Activated CD4-positive, CD25-positive, alpha-beta regulatory T cell treated with anti-CD3 and anti-CD28 coated beads, Interleukin-2, amount 50 U/mL, for 72 hours (primary cell): ENCODE measurements around the gene PDE4B.
"Not testable (repeated sequence)": the region's sequence is repeated elsewhere in the genome, so short reads cannot be mapped to it uniquely, and the experiment has no call there.

Experiments used
- DNase-seq: peaks from one replicate; pipeline ENCODE4 v3.0.0; 2021

PDE4B gene

DNA sequence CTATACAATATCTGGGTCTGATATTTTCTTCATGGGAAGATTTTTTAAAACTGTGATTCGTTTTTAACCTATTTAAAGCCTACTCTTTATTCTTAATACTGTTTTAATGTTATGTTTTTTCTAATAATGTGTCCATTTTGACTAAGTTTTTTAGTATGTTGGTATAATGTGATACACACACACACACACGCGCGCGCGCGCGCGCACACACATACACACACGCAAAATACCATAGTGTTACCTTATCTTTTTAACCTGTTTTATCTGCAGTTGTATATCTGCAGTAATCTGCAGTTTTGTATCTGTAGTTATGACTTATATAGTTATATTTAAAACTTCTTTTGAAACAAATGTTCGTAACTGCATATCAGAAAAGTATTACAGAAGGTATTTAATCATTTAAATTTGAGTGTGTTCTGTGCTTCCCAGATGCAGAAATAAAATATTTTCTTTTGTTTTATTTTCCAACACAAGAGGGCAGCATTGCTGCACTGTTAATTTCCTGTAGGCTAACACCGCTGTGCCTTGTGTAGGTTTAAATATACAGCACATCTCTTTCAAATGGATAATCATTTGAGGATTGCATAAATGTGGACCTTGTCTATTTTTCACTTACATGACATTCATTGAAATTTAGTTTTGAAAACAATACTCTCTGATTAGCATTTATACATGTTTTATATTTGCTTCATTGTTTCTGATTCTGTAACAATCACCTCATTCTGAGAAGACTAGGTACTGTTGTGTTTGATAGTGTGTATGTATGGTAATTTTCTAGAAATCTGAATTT, 166.1 kb downstream of the PDE4B start:
- DNase-seq = no peak

GRCh38 chr1:65959896-65960567, 167.3 kb downstream of the PDE4B start:
- no peak for DNase-seq

DNA sequence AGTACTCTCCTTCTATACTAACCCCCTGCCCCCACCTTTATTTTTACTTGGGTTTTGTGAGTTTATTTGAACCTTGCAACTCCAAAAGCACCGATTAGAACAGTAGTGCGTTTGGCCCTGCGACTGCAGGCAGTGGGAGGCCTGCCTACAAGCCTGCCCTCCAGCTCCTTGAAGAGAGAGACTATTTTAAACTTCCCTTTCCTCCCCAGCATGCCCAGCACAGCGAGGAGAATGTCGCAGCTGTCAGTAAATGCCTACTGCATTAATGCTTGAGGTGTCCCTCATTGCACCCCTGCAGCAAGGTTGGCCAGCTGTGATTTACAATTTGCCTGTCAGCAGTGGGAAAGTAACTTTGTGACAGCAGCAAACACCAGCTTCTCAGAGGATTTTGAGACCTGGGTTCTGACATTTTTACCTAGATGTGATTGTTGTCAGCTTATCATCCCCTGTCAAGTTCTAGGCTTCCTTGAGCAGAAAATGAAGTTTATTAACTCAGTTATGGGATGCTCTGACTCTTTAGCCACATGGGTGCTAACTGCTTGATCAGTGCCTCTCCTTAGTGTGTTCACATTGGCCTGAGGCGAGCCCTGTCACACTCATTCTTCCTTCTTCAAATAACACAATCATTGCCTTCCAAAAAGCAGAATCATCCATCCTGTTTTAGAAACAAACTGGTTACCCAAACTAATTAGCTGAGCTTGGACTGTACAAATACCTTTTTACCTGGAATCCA, 170.6 kb downstream of the PDE4B start:
- no peak for DNase-seq

DNA sequence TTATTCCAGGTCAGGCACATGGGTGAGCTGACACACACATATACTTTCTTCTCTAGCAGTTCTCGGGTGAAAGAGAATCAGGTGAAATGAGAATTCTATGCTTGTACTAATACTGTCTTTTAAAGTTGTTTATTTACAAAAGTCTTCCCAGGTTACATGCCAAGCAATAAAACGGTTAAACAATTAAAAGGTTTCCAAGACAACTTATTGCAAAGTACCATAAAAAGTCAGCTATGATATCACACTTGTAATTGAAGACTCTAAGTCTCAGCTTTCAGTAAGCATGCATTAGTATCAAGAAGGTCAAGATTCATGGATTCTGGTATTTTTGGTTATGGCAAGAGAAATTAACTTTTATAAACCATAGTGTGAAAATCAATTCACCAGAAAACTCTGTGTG, 171.4 kb downstream of the PDE4B start:
- no peak for DNase-seq

DNA sequence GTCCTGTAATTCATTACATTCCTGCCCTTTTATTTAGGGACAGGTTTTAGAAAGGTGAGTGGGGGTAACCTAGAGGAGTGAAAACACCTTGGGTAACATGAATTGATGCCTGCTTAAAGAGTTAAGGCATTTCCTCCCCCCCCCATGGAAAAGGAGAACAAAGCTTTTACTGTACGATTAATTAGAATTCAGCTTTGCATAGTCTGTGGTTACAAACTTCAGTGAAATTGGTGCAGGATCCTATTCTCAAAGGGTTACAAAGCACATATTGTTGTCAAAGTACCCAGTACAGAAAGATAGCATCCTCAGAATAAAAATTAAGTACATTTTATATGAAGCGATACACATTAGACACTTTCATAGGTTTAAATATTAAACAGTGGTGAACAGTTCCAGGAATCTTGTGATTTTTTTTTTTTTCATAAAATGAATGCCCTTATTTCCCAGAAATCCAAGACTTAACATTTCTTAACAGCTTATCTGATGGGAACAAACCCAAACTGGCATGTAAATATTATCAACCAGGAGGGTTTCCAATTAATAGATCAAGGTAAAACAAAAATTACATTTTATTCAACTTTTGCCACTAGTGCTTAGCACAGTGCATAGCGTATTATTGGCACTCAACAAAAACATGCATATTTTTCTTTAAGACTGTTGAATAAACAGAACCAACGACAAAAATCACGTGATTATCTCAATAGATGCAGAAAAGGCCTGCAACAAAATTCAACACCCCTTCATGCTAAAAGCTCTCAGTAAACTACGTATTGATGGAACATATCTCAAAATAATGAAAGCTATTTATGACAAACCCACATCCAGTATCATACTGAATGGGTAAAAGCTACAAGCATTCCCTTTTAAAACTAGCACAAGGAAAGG, 172.7 kb downstream of the PDE4B start:
- no peak for DNase-seq

- DNase-seq = not testable (repeated sequence)
Measured at GRCh38 chr1:65967492-65967891, 174.8 kb downstream of the PDE4B start.

GRCh38 chr1:65971547-65971946, 178.9 kb downstream of the PDE4B start:
- no peak for DNase-seq

- no peak for DNase-seq
Measured at GRCh38 chr1:65975708-65976107, 183.0 kb downstream of the PDE4B start.

- no peak for DNase-seq
Measured at GRCh38 chr1:65979136-65980044, 186.7 kb downstream of the PDE4B start.

DNA sequence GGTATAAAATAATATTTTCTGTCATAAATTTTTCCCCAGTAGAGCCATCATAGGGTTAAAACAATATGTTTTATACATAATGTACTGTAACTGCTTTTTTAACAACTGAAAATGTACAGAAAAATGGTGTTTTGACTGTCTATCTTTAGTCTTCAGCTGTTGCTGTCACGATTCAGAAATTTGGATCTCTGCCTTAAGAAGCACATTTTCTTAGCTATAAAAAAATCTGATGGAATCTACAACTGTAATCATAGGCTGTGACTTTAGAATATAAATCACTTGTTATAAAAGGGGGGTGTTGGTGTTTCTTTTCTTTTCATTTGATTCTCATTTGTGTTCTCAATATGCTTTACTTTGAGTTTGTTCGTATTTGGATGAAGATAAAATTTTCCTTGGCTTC, 187.5 kb downstream of the PDE4B start:
- DNase-seq = no peak

DNA sequence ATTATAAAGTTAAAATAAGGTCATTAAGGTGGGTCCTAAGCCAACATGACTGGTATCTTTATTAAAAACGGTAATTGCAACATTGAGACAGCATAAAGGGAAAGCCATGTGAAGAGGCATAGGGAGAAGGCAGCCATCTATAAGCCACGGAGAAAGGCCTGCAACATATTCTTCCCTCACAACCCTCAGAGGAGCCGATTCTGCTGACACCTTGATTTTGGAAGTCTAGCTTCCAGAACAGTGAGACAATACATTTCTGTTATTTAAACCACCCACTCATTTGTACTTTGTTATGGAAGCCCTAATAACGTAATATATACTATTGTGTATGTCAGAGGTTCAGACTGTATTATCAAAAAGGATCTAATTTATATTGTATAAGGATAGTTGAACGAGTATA, 190.8 kb downstream of the PDE4B start:
- no peak for DNase-seq

DNA sequence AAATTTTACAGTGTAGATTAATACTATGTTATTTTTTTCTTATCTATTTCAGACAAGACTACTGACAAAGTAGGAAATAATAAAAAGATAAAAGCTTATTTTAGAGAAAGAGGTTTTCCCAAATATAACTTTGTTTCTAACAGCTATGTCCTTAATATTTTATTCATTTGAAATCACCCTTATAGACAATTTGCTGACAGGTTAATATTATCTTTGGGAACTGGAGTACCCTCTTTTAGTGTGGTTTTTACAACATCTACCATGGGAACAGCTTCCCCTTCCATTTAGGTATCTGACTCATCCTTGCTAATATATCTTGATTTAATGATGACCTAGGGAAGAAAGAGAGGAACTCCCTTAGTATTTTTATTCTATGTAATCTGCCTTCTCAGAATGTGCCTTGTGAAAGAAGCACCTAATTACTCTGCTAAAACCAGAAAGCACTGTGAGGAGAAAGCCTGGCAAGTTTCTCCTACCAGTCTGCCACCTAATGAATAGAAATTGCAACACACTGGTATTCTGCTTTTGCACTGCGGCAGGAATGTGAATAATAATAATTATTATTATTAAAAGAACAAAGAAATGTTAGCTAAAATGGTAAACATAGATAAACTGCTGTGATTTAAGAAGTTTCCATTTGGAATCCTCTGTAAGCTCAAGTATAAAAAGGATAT, 192.8 kb downstream of the PDE4B start:
- no peak for DNase-seq

- no peak for DNase-seq
Measured at GRCh38 chr1:65986146-65986545, 193.5 kb downstream of the PDE4B start.

GRCh38 chr1:65990161-65990560, 197.5 kb downstream of the PDE4B start:
- DNase-seq = no peak

DNA sequence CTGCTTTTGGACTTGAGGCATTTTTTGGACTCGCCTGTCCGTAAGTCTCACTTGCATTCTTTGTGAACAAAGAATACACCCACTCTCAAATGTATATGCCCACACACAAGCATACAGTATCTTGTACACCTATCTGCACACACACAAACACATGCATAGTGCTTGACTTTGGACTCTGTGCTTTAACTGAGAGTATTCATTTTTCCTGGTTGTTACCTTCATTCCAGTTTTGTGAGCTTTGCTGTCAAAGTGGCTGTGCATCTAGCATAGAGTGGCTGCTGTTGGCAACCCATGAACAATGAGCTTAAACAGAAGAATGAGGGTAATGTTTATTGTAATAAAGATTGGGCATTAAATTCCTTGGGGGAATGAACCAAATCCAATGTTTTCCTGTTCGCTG, 199.0 kb downstream of the PDE4B start:
- DNase-seq = no peak

- DNase-seq = no peak
Measured at GRCh38 chr1:65992165-65992821, 199.6 kb downstream of the PDE4B start.

DNA sequence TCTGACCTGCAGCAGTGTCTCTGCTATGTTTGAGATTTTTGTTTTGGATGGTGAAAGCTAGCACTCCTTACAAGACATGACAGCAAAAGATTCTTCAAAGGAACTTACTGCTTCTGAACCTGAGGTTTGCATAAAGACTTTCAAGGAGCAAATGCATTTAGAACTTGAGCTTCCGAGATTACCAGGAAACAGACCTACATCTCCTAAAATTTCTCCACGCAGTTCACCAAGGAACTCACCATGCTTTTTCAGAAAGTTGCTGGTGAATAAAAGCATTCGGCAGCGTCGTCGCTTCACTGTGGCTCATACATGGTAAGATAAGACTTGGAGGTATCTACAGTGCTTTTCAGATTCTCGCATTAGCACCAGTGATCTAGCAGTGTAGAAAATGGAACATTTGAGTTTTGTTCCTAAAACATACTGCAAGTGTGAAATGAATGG, 200.2 kb downstream of the PDE4B start:
- DNase-seq = no peak

DNA sequence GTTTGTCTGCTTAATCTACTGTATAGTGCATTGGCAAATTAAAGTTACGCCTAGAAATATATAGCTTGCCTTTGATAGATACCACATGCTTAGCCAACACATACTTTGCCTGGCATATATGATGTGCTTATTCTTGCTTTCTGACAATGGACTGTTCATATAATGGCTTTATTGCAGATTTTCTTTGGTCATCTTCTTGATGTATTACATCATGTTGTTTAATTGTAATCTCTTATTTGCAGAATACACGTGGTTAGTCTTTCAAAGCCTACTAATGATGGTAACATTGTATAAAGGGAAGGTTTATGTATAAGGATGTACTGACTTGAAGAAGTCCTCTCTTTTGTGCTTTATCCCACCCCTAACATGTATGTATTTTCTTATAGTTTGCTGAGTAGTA, 201.5 kb downstream of the PDE4B start:
- DNase-seq = no peak

DNA sequence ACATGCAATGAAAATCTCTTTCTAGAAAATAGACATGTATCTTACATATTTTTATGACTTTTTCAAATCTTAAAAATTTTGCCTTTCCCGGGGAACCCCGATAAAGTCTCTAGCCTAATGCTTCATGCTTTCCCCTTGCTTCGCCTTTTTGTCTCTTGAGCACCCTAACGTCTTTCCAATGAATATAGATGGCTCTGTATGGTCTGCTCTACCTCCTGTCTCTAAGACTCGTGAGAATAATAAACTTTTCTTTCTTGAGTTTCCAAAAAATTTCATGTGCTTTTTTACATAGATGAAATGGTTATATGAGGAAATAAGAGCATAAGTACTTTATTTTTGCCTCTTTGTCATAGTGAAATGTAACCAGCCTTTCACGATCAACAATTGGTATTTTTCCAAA, 202.6 kb downstream of the PDE4B start:
- no peak for DNase-seq

DNA sequence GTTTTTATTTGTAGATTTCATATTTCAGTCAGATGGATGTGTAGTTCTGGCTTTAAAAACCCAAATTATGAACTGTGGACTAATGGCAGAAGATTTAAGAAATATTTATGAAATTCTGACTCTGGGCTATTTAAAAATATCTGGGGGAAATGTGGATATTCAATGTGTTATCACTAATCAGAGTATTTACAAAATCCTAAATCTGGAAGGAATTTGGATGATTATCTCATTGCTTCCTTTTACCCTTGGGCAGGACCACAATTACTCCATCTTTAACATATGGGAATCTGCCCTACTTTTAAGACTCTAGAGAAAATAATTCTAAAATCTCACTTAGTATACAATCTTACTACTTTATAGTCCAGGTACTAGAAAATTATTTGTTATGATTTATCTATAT, 203.2 kb downstream of the PDE4B start:
- no peak for DNase-seq

DNA sequence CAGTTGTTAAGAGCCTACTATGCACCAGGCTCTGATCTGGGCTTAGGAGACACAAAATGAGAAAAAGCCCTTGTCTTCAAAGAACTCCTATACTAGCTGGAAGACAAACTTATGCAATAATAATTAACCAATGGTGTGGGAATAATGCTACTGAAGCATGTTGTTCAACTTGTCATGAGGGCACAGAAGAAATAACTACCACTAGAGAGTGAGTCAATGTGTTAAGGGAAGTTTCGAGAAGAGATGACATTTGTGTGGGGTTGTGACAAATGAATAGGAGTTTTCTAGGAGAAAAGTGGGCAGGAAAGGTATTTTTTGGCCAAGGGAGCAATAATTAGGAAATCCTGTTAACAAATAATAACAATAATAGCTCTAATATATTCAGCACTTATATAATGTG, 205.0 kb downstream of the PDE4B start:
- DNase-seq = no peak
